ENCODE results near the gene SMPD2.

SMPD2 gene

GRCh38 chr6:109486068-109486467 lies 45.5 kb downstream of the SMPD2 start:
- no peak for DNase-seq (ENCODE audit: low read depth)

- DNase-seq (ENCODE audit: low read depth) = no peak
These were observed 47.5 kb downstream of the SMPD2 start for GRCh38 chr6:109488001-109488400.

GRCh38 chr6:109490713-109491112 lies 50.2 kb downstream of the SMPD2 start:
- DNase-seq (ENCODE audit: low read depth) = no peak

- no peak for DNase-seq (ENCODE audit: low read depth)
These were observed 50.8 kb downstream of the SMPD2 start for GRCh38 chr6:109491207-109491938.

All from stimulated activated CD8-positive, alpha-beta memory T cell treated with anti-CD3 and anti-CD28 coated beads, Interleukin-15, amount 100 ng/mL, for 24 hours (primary cell).